HG02623 (cell line): ENCODE results near the gene PGGHG.
"Not testable (repeated sequence)": the region's sequence is repeated elsewhere in the genome, so short reads cannot be mapped to it uniquely, and the experiment has no call there.

Source experiments
- ATAC-seq: cut with Tn5 transposase; IDR thresholded peaks from one replicate; pipeline ENCODE4 v1.9.1; 2021; ENCODE audit warnings: moderate library complexity; ENCODE audit not compliant: unreplicated experiment

Gene PGGHG

DNA sequence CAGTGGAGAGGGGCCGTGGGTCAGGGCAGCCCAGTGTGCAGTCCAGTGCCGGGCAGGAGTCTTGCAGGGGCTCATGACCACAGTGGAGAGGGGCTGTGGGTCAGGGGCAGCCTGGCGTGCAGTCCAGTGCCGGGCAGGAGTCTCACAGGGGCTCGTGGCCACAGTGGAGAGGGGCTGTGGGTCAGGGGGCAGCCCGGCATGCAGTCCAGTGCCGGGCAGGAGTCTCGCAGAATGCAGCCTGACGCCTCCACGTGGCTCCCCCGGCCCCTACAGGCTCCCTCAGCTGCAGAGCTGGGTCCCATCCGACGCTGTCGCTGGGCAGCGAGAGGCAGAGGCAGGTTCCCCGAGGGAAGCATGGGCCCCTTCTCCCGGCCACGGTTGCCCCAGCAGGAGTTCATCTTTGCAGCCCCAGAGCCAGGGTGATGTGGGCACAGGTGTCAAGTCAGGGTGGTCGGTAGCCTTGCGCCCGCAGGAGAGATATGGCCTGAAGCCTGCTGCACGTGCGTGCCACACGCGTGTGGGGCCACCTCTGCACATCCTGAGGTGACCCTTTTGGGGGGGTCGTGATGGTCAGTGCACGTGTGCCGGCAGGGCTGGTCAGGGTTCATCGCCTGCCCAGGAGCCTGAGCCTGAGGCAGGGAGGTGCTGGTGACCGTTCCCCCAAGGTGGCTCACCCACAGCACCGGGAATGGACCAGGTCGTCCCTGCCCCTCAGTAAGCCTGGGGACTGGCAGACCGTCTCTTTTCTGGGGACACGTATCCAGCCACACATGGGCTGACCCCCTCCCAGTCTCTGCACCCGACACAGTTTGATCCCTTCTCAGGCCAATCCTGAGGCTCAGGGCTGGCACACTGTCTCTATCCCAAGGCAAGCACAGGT is 7.5 kb downstream of the PGGHG start:
- ATAC-seq: no peak

DNA sequence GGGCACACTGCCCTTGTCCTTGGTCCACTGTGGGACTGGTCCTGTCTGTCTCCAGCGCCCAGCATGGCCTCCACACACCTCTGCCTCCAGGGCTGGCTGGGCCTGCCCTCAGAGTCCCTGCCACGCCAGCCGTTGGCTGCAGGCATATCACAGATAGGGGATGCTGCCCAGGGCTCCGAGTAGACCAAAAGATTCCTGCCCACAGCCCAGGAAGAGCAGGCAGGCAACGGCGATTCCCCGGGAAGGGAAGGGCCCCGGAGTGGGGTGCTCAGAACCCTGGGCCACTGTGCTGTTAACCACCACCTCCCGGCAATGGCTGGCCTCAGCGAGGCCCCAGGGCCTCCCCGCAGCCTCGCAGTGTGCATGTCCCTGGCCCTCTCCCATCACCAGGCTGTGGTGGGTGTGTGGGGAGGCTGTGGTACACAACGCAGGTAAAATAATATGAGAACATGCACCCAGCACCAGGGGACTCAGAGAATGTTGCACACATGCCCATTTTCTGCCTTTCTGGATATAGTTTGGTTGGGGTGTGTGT is 8.2 kb downstream of the PGGHG start:
- no peak for ATAC-seq

DNA sequence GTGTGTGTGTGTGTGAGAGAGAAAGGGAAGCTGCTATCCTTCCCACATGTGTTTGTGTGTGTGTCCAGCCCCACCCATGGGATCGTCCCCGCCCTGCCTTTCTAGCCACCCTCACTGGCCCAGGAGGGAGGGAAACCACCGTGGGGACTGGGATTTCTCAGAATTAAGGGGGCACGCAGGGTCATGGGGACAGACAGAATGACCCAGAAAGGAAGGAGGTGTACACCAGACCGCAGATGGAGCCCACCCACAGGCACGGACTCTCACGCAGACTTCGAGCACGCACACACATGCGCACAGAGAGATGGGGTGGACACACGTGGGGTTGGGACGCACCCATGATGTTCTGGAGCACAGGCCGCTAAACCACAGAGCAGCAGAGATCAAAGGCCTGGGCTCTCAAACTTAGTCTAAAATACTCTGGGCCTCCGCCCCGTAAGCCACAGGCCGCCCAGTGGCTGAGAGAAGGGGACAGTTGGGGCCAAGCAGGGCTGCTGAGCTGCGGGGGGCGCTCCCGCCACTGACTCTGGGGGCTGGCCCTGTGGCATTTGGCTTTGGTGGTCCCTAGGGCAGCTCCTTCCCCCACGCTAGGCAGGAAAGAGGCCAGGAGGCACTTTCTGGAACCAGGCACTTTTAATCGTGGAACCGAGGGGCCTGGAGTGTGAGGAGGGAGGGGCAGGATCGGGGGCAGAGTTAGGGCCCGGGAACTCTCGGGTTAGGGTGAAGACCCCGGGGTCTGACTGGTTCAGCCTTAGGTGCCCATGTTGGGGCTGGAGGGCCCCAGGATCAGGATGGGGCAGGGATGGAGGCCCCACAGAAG is 8.9 kb downstream of the PGGHG start:
- ATAC-seq: no peak

GRCh38 chr11:298406-299065 is 9.6 kb downstream of the PGGHG start:
- no peak for ATAC-seq

- no peak for ATAC-seq
Measured at GRCh38 chr11:299081-299891, 10.4 kb downstream of the PGGHG start, which contains the start of gene IFITM5. Gene IFITM5, minus strand, starts transcription at chr11:299526. Its CDS starts 36 bp downstream, at chr11:299490.

DNA sequence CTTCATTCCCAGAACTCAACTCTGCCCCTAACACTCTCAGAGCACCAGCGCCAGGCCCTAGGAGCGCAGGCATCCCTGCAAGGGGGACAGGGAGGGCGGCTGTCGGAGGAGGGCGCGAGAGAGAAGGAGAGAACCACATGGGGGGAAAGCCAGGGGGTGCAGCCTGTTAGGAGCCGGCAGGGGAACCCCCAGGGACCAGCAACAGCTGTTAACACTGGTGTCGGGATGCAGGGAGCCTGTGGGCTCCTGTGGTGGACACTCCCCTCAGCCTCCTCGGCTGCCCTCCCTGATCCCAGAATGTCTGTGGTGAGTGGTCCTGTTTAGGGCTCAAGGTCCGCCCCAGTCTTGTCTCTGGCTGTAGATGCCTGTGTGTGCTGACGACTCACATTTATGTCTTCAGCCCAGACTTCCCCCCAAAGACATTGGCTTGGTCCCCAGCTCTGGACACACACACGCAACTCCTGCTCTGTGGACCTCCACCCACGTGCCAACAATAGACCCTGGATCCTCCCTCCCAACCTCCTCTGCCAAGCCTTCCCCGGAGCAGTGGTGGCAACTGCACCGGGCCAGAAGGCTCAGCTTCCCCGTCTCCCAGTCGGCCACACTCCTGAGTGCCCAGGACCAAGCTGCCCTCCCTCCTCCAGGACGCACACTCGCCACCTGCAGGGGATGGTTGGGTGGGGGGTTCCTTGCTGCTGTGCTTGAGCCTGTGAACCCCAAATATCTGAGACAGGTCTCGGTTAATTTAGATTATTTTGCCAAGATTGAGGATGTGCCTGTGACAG is 11.2 kb downstream of the PGGHG start:
- no peak for ATAC-seq

DNA sequence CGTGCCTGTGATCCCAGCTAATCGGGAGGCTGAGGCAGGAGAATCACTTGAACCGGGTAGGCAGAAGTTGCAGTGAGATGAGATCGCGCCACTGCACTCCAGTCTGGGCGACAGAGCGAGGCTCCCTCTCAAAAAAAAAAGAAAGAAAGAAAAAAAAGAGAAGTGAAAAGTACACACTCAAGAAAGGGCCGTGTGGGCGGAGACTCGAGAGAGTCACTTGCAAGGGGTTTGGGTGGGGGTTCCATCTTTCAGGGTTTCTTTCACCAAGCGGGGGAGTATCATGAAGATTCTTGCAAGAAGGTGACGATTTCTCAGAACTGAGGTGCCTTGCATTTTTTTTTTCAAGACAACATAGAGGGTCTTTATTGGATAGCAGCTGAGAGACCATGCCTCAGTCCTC is 14.4 kb downstream of the PGGHG start:
- no peak for ATAC-seq

DNA sequence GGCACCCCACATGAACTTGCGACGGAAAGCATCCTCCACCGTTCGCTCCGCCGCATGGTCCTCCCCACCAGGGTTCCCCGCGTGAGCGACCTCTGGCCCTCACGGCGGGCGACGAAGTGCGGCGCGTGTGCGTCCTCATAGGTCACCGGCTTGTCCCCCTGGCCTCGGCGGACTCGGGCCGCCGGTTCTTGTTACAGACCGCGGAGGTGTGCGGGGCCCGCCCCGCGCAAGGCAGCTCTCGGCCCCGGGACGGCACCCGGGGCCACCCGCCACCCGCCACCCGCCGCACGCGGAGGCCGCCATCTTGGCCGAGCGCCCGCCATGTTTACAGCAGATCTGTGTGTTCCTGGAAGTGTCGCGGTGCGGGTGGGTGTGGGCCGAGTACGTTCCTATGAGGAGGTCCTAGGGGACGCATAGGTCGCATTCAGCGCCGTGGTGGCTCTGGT is 15.2 kb downstream of the PGGHG start:
- ATAC-seq: no peak

DNA sequence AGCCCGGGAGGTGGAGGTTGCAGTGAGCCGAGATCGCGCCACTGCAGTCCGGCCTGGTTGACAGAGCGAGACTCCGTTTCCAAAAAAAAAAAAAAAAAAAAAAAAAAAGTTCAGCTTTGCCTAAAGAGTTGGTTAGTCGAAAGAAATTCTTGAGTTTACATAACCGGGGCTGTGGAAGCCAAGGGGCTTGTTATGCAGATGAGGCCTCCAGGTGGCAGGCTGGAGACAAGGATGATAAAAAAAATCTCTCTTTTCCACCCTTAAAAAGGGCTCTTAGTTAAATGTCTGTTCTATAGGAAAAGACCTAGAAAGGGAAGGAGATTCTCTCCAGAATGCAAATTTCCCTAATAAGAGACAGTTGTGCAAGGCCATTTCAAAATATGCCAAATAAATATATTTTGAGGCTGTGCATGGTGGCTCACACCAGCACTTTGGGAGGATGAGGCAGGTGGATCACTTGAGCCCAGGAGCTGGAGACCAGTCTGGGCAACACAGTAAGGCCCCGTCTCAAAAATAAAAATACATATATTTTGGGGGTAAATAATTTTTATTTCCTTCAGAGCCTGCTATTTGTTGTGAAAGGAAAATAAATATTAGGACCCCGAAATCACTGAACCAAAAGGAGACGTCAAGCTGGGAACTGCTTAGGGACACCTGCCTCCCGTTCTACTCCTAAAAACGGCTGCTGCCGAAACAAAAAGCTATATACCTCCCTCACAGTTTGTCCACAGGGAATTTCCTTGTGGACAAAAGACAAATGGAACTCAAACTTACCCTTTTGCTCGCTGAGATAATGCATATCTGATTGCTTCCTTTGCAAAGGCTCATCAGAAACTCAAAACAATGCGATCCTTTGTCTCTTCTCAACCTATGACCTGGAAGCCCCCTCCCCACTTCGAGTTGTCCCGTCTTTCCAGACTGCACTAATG is 16.3 kb downstream of the PGGHG start:
- ATAC-seq: no peak

- no peak for ATAC-seq
Measured at GRCh38 chr11:305844-306211, 16.9 kb downstream of the PGGHG start.

DNA sequence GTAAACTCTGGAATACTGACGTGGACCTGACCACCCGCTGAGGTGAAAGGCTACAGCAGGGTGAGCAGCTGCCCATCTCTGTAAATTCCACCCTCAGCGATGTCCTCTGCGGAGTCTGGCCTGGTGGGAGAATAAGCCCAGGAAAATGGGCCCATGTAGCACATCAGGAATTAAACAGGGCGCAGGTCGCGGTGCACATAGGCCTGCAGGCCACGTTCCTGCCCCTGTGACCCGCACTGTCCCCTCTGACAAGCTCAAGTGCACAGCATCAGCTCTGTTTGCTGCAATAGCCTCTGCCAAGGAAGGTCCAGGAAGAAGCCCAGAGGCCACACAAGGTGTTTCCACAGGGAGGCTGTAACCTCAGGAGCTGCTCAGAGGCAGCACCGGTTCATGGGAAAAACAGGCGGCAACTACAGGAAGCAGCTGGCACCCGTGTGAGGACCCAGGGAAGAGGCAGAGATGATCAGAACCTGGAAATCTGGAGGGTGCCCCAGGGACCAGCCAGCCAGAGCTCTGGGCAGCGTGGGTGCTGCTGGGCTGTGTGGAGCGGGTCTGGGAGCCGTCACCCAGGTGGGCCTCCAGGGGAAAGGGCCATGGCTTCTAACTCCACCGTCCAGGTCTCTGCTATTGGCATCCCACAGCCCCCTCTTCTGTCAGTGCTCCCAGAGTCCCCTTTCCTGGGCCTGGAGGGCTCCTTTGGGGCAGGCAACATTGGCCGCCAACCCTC is 17.9 kb downstream of the PGGHG start:
- no peak for ATAC-seq

DNA sequence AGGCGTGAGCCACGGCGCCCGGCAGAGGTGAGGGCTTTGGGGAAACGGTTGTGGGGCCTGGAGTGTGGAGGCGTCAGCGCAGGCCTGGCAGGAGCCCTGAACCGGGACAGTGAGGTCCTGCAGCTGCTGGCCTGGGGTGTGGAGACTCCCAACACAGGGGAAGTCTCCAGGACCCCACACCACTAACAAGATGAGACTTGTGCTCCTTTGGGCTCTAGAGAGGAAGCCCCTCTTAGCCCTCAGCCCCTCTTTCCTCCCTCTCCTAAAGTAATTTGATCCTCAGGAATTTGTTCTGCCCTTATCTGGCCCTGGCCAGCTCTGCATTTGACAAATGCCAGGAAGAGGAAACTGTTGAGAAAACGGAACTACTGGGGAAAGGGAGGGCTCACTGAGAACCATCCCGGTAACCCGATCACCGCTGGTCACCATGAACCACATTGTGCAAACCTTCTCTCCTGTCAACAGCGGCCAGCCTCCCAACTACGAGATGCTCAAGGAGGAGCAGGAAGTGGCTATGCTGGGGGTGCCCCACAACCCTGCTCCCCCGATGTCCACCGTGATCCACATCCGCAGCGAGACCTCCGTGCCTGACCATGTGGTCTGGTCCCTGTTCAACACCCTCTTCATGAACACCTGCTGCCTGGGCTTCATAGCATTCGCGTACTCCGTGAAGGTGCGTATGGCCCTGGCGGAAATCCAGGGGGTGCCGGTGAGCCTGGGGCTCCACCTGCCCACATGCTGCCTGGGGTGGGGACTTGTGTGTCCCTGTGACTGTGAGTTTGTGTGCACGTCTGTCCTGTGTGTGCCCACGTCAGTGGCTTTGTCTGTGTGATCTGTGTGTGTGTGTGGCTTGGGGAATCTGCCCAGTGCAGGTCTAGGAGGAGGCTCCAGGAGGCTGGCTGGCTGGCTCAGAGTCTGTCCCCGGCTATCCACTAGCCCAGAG is 19.1 kb downstream of the PGGHG start, which contains the start of gene IFITM2:
IFITM2 (plus strand) TSS at position 51 of the 943 bp plus-strand sequence; CDS start at position 428, 377 bp downstream.
- not testable (repeated sequence) for ATAC-seq

- ATAC-seq: not testable (repeated sequence)
Measured at GRCh38 chr11:308740-309665, 20.1 kb downstream of the PGGHG start.

DNA sequence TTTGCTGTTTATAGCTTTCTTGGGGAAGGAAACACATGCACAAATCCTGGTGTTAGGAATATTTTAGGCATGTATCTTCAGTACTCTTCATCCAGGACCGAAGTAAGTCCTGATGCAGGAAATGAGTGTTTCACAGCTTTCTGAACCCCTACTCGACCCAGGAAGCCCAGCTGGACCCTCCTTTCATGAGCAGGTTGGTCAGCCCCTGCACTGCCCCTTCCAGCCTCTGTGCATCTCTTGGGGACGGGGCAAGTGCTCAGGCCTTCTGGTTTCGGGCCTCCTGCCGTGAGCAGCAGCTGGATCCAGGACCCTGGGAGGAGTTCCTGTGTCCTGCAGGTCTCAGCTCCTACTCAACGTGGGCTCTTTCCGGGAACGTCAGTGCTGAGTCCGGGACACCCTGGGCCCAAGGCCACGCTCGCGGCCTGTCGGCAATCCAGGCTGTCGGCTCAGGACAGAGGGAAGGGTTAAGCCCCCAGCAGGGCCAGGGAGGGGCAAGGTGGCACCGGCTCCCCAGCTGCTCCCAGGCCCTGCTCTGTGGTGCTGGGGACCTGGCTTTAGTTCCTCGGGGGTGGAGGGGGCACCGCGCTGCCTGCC is 21.1 kb downstream of the PGGHG start:
- ATAC-seq: not testable (repeated sequence)
